Measurements from ENCODE around the gene OASL.

Gene OASL

DNA sequence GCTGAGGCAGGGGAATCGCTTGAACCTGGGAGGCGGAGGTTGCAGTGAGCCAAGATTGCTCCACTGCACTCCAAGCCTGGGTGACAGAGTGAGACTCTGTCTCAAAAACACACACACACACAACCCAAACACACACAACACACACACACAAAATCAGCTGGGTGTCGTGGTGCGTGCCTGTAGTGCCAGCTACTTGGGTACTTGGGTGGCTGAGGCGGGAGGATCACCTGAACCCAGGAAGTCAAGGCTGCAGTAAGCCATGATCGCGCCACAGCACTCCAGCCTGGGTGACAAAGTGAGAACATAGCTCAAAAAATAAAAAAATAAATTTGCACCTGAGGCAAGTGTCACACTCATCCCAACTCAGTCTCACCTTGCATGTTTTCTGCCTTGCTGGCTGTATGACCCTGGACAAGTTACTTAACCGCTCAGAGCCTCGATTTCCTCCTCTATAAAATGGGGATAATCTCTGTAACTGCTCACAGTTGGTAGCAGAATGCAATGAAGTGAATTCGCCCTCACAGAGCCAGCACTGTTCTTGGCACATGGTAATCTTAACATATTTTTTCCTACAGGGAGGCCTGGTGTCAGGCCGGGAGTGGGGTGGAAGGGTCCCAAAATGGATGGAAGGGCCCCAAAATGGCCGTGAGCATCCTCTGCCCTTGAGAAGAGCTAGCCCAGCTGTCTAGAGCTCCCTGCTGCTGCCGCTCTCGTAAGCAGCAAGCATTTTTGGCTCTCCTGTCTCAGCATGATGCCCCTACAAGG lies 61.3 kb downstream of the OASL start (continued):
- no peak for TF ChIP-seq YY1 (tag by site-specific recombination; IDR thresholded peaks at IDR 0.05)
- no peak for TF ChIP-seq SETDB1 (IDR thresholded peaks at IDR 0.05; ENCODE audit: insufficient read length, low read length)
- TF ChIP-seq ZNF610 (tag by site-specific recombination; IDR thresholded peaks at IDR 0.05; ENCODE audit: borderline replicate concordance) = no peak
- no peak for TF ChIP-seq ZNF302 (tag by site-specific recombination; IDR thresholded peaks at IDR 0.05; ENCODE audit: low read depth)
- TF ChIP-seq, protein P1, sequence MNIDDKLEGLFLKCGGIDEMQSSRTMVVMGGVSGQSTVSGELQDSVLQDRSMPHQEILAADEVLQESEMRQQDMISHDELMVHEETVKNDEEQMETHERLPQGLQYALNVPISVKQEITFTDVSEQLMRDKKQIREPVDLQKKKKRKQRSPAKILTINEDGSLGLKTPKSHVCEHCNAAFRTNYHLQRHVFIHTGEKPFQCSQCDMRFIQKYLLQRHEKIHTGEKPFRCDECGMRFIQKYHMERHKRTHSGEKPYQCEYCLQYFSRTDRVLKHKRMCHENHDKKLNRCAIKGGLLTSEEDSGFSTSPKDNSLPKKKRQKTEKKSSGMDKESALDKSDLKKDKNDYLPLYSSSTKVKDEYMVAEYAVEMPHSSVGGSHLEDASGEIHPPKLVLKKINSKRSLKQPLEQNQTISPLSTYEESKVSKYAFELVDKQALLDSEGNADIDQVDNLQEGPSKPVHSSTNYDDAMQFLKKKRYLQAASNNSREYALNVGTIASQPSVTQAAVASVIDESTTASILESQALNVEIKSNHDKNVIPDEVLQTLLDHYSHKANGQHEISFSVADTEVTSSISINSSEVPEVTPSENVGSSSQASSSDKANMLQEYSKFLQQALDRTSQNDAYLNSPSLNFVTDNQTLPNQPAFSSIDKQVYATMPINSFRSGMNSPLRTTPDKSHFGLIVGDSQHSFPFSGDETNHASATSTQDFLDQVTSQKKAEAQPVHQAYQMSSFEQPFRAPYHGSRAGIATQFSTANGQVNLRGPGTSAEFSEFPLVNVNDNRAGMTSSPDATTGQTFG (tag by site-specific recombination; IDR thresholded peaks at IDR 0.05; ENCODE audit: borderline replicate concordance) = no peak
- no peak for TF ChIP-seq SCRT1 (tag by site-specific recombination; IDR thresholded peaks at IDR 0.05; ENCODE audit: borderline replicate concordance)
- TF ChIP-seq ZNF274 (IDR thresholded peaks at IDR 0.05; ENCODE audit: low read length) = no peak
- TF ChIP-seq ZNF274 (tag by site-specific recombination; IDR thresholded peaks at IDR 0.05; ENCODE audit: borderline replicate concordance) = no peak
- no peak for TF ChIP-seq ZNF341 (tag by site-specific recombination; IDR thresholded peaks at IDR 0.05; ENCODE audit: low read depth)
- no peak for TF ChIP-seq ZNF514 (tag by site-specific recombination; IDR thresholded peaks at IDR 0.05)
- TF ChIP-seq ZNF555 (tag by site-specific recombination; conservative IDR thresholded peaks at IDR 0.05) = no peak
- TF ChIP-seq ATF2 (tag by site-specific recombination; IDR thresholded peaks at IDR 0.05; ENCODE audit: low read depth) = no peak

DNA sequence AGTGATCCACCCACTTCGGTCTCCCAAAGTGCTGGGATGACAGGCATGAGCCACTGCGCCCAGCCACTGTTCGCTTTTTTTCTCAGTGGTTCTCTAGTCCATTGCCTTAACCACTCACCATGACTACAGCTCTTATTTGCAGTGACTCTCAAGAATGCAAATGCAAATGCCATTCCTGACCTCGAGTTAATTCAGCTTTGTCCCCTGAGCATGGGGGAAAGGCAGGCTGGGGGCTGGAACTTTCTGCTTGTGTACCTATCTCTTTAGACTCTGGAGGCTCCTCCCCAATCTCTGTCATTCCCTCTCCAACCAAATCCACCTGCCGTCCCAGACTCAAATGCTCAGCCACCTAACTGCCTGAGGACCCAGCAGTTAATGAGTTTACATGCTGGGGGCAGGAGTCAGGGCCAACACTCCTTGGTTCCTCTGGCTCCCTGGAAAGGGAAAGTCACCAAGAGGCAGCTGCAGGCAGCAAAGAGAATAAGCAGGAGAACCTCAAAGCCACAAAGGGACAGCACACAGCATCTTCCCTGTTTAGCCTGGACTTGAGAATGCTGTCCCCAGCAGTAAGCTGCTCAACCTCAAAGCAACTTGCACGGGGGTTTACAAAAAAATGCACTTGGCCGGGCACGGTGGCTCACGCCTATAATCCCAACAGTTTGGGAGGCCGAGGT lies 66.0 kb downstream of the OASL start:
- Histone ChIP-seq H3K27ac (ENCODE audit: extremely low read depth, low read depth, low read length) (no peak overlapping the region), H3K4me3 (ENCODE audit: low read depth, low read length) (no peak overlapping the region), H3K9me3 (ENCODE audit: control insufficient read depth, insufficient read depth, low read depth, low read length) (no peaks in the 10 kb centered on the region), H3K36me3 (ENCODE audit: control insufficient read depth in 2 of 2, insufficient read depth in 1 of 2, low read length in 2 of 2) (no peaks in the 10 kb centered on the region), H3K4me1 (ENCODE audit: control insufficient read depth, insufficient read depth, low read length) (no peaks in the 10 kb centered on the region)
- POLR2A ChIA-PET = no interaction called here
- TF ChIP-seq ZNF175 (tag by site-specific recombination; IDR thresholded peaks at IDR 0.05) (no peak), ZIC2 (tag by site-specific recombination; IDR thresholded peaks at IDR 0.05) (peak; percentile 35; the same call in 1 of the 2 replicates), MYNN (tag by site-specific recombination; IDR thresholded peaks at IDR 0.05; ENCODE audit: borderline replicate concordance) (peak; percentile 74; the same call in 1 of the 2 replicates), GLI2 (tag by site-specific recombination; IDR thresholded peaks at IDR 0.05; ENCODE audit: borderline replicate concordance, low read depth) (no peak), ZNF626 (tag by site-specific recombination; IDR thresholded peaks at IDR 0.05) (no peak), ZNF624 (tag by site-specific recombination; IDR thresholded peaks at IDR 0.05) (no peak), ZNF830 (tag by site-specific recombination; IDR thresholded peaks at IDR 0.05; ENCODE audit: low read depth) (no peak), ZNF629 (tag by site-specific recombination; IDR thresholded peaks at IDR 0.05) (no peak), ZNF335 (tag by site-specific recombination; conservative IDR thresholded peaks at IDR 0.05) (peak; percentile 95), KLF9 (tag by site-specific recombination; IDR thresholded peaks at IDR 0.05; ENCODE audit: low read depth) (no peak), ZNF24 (tag by site-specific recombination; IDR thresholded peaks at IDR 0.05) (no peak), ZNF600 (tag by site-specific recombination; IDR thresholded peaks at IDR 0.05) (no peak), ZEB2 (tag by site-specific recombination; IDR thresholded peaks at IDR 0.05) (no peak), GFI1B (tag by site-specific recombination; IDR thresholded peaks at IDR 0.05) (no peak), ZNF571 (tag by site-specific recombination; IDR thresholded peaks at IDR 0.05) (no peak), ZNF132 (tag by site-specific recombination; IDR thresholded peaks at IDR 0.05; ENCODE audit: borderline replicate concordance) (no peak)
- CTCF ChIA-PET = interaction anchor here (0.6 to 3.5 kb wide), 13 partner anchors 10 to 1471 kb away, joined by 3 to 32 read pairs (median 5); partner anchors contain the start of gene POP5

All from HEK293 (cell line).